B cell (primary cell): ENCODE data around the gene ARMC9. TPM values are rescaled to one million over a fixed set of nuclear protein-coding genes. Genes with fewer than 3 reads are reported as not detected.

ENCODE experiments used
- ATAC-seq: fragments of 200-7000 bp; cut with Tn5 transposase; one replicate; pipeline ENCODE4 v1.10.0; 2021; ENCODE audit warnings: low read depth, mild to moderate bottlenecking, moderate number of reproducible peaks, moderate library complexity
- CTCF ChIA-PET: fragments of 350-600 bp; sonication (Branson Sonifier 250); formaldehyde crosslinking; loops from one replicate; lab custom pipeline; 2021; ENCODE audit warnings: antibody characterized with exemption, inconsistent platforms; lab: Charles Lee
- POLR2A ChIA-PET: fragments of 350-600 bp; sonication (Branson Sonifier 250); formaldehyde crosslinking; loops from one replicate; lab custom pipeline; 2021; ENCODE audit warnings: antibody characterized with exemption; lab: Charles Lee
- DNase-seq: peaks from one replicate; pipeline ENCODE4 v3.0.0; 2013
- H2AFZ ChIP-seq: 2 replicates; pipeline ENCODE4 v1.6.1; 2012; ENCODE audit warnings: mild to moderate bottlenecking, low read depth, low read length; ENCODE audit not compliant: insufficient read depth, poor library complexity, severe bottlenecking
- H3K27ac ChIP-seq, 2 donors: 1 replicate in 1 of 2; 2 replicates in 1 of 2; pipeline ENCODE4 v1.5.1; 2012 to 2013; ENCODE audit warnings: low read length in 2 of 2, mild to moderate bottlenecking in 2 of 2, moderate library complexity in 1 of 2
- H3K27me3 ChIP-seq, 4 experiments: fragments of 200-600 bp in 1 of 4; sonication (generic) in 1 of 4; replicated peaks in 1 of 4; 1 replicate in 2 of 4; 2 replicates in 2 of 4; pipeline versions ENCODE4 v1.6.1 to v1.7.0; 2013 to 2016; ENCODE audit warnings: low read length in 3 of 4, mild to moderate bottlenecking in 2 of 4, mixed read lengths in 1 of 4, moderate library complexity in 1 of 4; ENCODE audit not compliant: insufficient read depth in 4 of 4, control insufficient read depth in 3 of 4; ENCODE audit errors: control extremely low read depth in 1 of 4
- H3K36me3 ChIP-seq, 2 experiments: replicated peaks in 1 of 2; 1 replicate in 1 of 2; 2 replicates in 1 of 2; pipeline versions ENCODE4 v1.6.1 to v1.7.1; 2013; ENCODE audit warnings: low read length in 1 of 2; ENCODE audit not compliant: insufficient read depth in 2 of 2, control insufficient read depth in 1 of 2; ENCODE audit errors: control extremely low read depth in 1 of 2, extremely low read depth in 1 of 2
- H3K4me1 ChIP-seq, 2 donors: fragments of 200-600 bp in 1 of 2; sonication (generic) in 1 of 2; 1 replicate in 1 of 2; 2 replicates in 1 of 2; pipeline versions ENCODE4 v1.5.1 to v1.6.1; 2013 to 2017; ENCODE audit warnings: low read length in 2 of 2; ENCODE audit not compliant: control insufficient read depth in 2 of 2, insufficient read depth in 2 of 2
- H3K4me2 ChIP-seq: replicated peaks from 2 replicates; pipeline ENCODE3; 2012; ENCODE audit warnings: mild to moderate bottlenecking, low read depth, low read length; ENCODE audit not compliant: poor library complexity, severe bottlenecking
- H3K4me3 ChIP-seq, 5 experiments: fragments of 200-600 bp in 1 of 5; sonication (generic) in 1 of 5; 1 replicate in 3 of 5; 2 replicates in 2 of 5; pipeline versions ENCODE4 v1.5.1 to v1.7.0; 2011 to 2016; ENCODE audit warnings: low read length in 4 of 5, mild to moderate bottlenecking in 4 of 5, low read depth in 2 of 5, control low read depth in 1 of 5, moderate library complexity in 1 of 5; ENCODE audit not compliant: insufficient read depth in 1 of 5; ENCODE audit errors: control extremely low read depth in 1 of 5, extremely low read depth in 1 of 5
- H3K79me2 ChIP-seq: fragments of 200-600 bp; sonication (generic); one replicate; pipeline ENCODE4 v1.6.0; 2016; ENCODE audit warnings: low read length; ENCODE audit not compliant: control insufficient read depth, insufficient read depth
- H3K9ac ChIP-seq: fragments of 200-600 bp; sonication (generic); 2 replicates; pipeline ENCODE4 v1.6.1; 2017; ENCODE audit warnings: mild to moderate bottlenecking, low read length, moderate library complexity
- H3K9me3 ChIP-seq, 3 donors: one replicate each; pipeline versions ENCODE4 v1.6.1 to v1.7.1; 2013; ENCODE audit warnings: low read length in 2 of 3; ENCODE audit not compliant: control insufficient read depth in 2 of 3, insufficient read depth in 1 of 3; ENCODE audit errors: control extremely low read depth in 1 of 3
- H4K20me1 ChIP-seq: 2 replicates; pipeline ENCODE4 v1.6.0; 2012; ENCODE audit warnings: mild to moderate bottlenecking, low read length; ENCODE audit not compliant: insufficient read depth, control insufficient read depth, poor library complexity, severe bottlenecking
- H3K27ac Mint-ChIP-seq: one replicate; pipeline ENCODE4 v1.8.0; 2021; ENCODE audit warnings: mixed read lengths
- H3K27me3 Mint-ChIP-seq: one replicate; pipeline ENCODE4 v1.8.0; 2021; ENCODE audit warnings: mixed read lengths
- H3K4me1 Mint-ChIP-seq: one replicate; pipeline ENCODE4 v1.8.0; 2021; ENCODE audit warnings: mixed read lengths
- H3K4me3 Mint-ChIP-seq: one replicate; pipeline ENCODE4 v1.8.0; 2021; ENCODE audit warnings: mixed read lengths
- H3K9me3 Mint-ChIP-seq: one replicate; pipeline ENCODE4 v1.8.0; 2022; ENCODE audit warnings: mixed read lengths; ENCODE audit not compliant: insufficient read depth
- EZH2 ChIP-seq: IDR thresholded peaks from 2 replicates; pipeline ENCODE4 v1.6.1; 2012; ENCODE audit warnings: borderline replicate concordance, low read depth, mild to moderate bottlenecking, moderate library complexity, low read length; ENCODE audit not compliant: insufficient read depth, poor library complexity, severe bottlenecking
- WGBS: methylation state at CpG from one replicate; pipeline ENCODE4 v1.1.5; 2013; ENCODE audit warnings: missing lambda C conversion rate; ENCODE audit not compliant: insufficient coverage; 5-methylcytosine and 5-hydroxymethylcytosine counted together
- intact Hi-C: fragments of 100-400 bp; cut with micrococcal nuclease; formaldehyde crosslinking; loops from one replicate; pipeline ENCODE4 v1.10.0; 2022
- polyA plus RNA-seq: library from polyadenylated mRNA; depleted of rRNA; stranded (reverse); fragments of >200 nt; gene quantifications from 2 replicates; pipeline ENCODE4 v1.2.3, GENCODE V29; 2012
- total RNA-seq, 2 donors: library from RNA; stranded (reverse); fragments of 120-200 nt in 1 of 2; gene quantifications; 1 replicate in 1 of 2; 2 replicates in 1 of 2; pipeline versions ENCODE4 v1.2.3 to v1.2.4, GENCODE V29; 2013 to 2022
- TF ChIP-seq, protein P1 (sequence below): fragments of 200-600 bp; IDR thresholded peaks from one replicate; pipeline ENCODE4 v1.8.0; 2022; ENCODE audit warnings: antibody characterized with exemption, mild to moderate bottlenecking

Gene ARMC9
- total and polyA plus RNA-seq, 2 donors (not counting 1 experiment from before 2014, with no cell fraction given), result 0.40 to 5.4 TPM

GRCh38 chr2:231160701-231161100 lies 37.7 kb upstream of the ARMC9 start:
- no peak overlapping the region for H3K4me3 ChIP-seq
- Mint-ChIP-seq H3K9me3 (no peaks in the 10 kb centered on the region), H3K27me3 (no peaks in the 10 kb centered on the region), H3K4me1 (peaks cover 9% of the 10 kb centered on the region), H3K27ac (no peak overlapping the region), H3K4me3 (no peak overlapping the region)
- H3K9me3 ChIP-seq, result no peaks in the 10 kb centered on the region
- ChIA-PET POLR2A (no interaction called here), CTCF (no interaction called here)
- H3K4me1 ChIP-seq, result no peaks in the 10 kb centered on the region
- H3K4me2 ChIP-seq, result no peak overlapping the region
- ATAC-seq (no peak), DNase-seq (no peak)
- 100% methylated on average over 4 of the region's 5 CpGs for WGBS
- no peaks in the 10 kb centered on the region for H4K20me1 ChIP-seq
- TF ChIP-seq, protein P1, sequence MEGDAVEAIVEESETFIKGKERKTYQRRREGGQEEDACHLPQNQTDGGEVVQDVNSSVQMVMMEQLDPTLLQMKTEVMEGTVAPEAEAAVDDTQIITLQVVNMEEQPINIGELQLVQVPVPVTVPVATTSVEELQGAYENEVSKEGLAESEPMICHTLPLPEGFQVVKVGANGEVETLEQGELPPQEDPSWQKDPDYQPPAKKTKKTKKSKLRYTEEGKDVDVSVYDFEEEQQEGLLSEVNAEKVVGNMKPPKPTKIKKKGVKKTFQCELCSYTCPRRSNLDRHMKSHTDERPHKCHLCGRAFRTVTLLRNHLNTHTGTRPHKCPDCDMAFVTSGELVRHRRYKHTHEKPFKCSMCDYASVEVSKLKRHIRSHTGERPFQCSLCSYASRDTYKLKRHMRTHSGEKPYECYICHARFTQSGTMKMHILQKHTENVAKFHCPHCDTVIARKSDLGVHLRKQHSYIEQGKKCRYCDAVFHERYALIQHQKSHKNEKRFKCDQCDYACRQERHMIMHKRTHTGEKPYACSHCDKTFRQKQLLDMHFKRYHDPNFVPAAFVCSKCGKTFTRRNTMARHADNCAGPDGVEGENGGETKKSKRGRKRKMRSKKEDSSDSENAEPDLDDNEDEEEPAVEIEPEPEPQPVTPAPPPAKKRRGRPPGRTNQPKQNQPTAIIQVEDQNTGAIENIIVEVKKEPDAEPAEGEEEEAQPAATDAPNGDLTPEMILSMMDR, result no peak
- TF ChIP-seq EZH2, result no peak
- H3K27me3 ChIP-seq, result no peaks in the 10 kb centered on the region
- H3K79me2 ChIP-seq, result no peaks in the 10 kb centered on the region
- H3K36me3 ChIP-seq, result peaks cover 0 to 27% of the 10 kb centered on the region in 2 experiments
- no peak overlapping the region for H3K9ac ChIP-seq
- intact Hi-C loops, result no loop called here
- no peak overlapping the region for H3K27ac ChIP-seq
- H2AFZ ChIP-seq, result no peak overlapping the region

DNA sequence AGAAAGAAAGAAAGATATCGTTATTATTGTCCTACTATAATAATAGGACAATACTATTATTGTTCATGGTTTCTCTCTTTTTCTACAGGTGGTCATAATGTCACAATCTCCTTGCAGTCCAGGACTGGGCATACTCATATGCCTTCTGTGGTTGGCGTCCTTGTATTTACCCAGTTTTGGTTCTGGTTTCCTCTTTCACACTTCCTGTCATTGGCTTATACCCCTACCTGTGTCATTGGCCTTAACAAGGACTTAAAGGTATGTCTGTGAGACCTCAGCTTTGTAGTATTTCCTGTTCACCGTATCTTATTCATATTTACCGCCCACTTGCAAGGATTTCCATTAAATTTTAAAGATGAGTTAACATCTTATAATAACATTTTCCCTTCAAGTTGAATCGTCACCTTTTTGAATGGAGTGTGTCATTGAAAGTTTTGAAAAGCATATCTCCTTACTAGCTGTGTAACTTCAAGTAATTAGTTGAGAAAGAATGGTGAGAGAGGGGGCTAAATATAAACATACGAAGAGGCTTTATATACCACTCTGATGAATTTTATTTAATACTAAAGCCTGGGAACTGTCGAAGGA lies 37.1 kb upstream of the ARMC9 start:
- TF ChIP-seq, protein P1, result no peak
- no peak for TF ChIP-seq EZH2
- ChIA-PET POLR2A (no interaction called here), CTCF (no interaction called here)
- no peaks in the 10 kb centered on the region for H3K27me3 Mint-ChIP-seq
- Histone ChIP-seq H3K79me2 (no peaks in the 10 kb centered on the region), H3K9me3 (no peaks in the 10 kb centered on the region), H3K4me3 (no peak overlapping the region), H3K9ac (no peak overlapping the region), H3K4me2 (no peak overlapping the region), H2AFZ (no peak overlapping the region), H3K27me3 (no peaks in the 10 kb centered on the region), H4K20me1 (no peaks in the 10 kb centered on the region), H3K36me3 (peaks cover 0 to 33% of the 10 kb centered on the region in 2 experiments), H3K27ac (no peak overlapping the region), H3K4me1 (no peaks in the 10 kb centered on the region)
- WGBS, result 83% methylated on average over 1 of the region's 7 CpGs
- no peak overlapping the region for H3K4me3 Mint-ChIP-seq
- H3K4me1 Mint-ChIP-seq, result peaks cover 7% of the 10 kb centered on the region
- intact Hi-C loops, result no loop called here
- ATAC-seq (no peak), DNase-seq (no peak)
- no peak overlapping the region for H3K27ac Mint-ChIP-seq
- no peaks in the 10 kb centered on the region for H3K9me3 Mint-ChIP-seq
